ACC112 (cell line): ENCODE results near the gene PPP1CC.
"Not testable (repeated sequence)": the region's sequence is repeated elsewhere in the genome, so short reads cannot be mapped to it uniquely, and the experiment has no call there.

Experiments
- H2AFZ ChIP-seq: fragments of 200-600 bp; sonication (generic); one replicate; pipeline ENCODE4 v1.6.0; 2017; ENCODE audit warnings: antibody characterized with exemption, low read length; ENCODE audit not compliant: unreplicated experiment
- H3K27ac ChIP-seq: fragments of 200-600 bp; sonication (generic); 2 replicates; pipeline ENCODE4 v1.5.1; 2014; ENCODE audit warnings: low read depth, mild to moderate bottlenecking, antibody characterized with exemption, low read length, moderate library complexity
- H3K27me3 ChIP-seq: fragments of 200-600 bp; sonication (generic); 2 replicates; pipeline ENCODE4 v1.6.1; 2014; ENCODE audit warnings: mild to moderate bottlenecking, antibody characterized with exemption, low read length, moderate library complexity, mixed read lengths; ENCODE audit not compliant: insufficient read depth
- H3K36me3 ChIP-seq: fragments of 200-600 bp; sonication (generic); 2 replicates; pipeline ENCODE4 v1.6.1; 2016; ENCODE audit warnings: mild to moderate bottlenecking, antibody characterized with exemption, low read length, moderate library complexity, mixed read lengths; ENCODE audit not compliant: insufficient read depth
- H3K4me1 ChIP-seq: fragments of 200-600 bp; sonication (generic); one replicate; pipeline ENCODE4 v1.6.1; 2016; ENCODE audit warnings: low read length, mixed read lengths; ENCODE audit not compliant: insufficient read depth, unreplicated experiment, control insufficient read depth
- H3K4me3 ChIP-seq: fragments of 200-600 bp; sonication (generic); 2 replicates; pipeline ENCODE4 v1.5.1; 2014; ENCODE audit warnings: mild to moderate bottlenecking, low read depth, low read length
- H3K79me2 ChIP-seq: fragments of 200-600 bp; sonication (generic); one replicate; pipeline ENCODE4 v1.6.0; 2016; ENCODE audit warnings: low read length; ENCODE audit not compliant: control insufficient read depth, unreplicated experiment, insufficient read depth

PPP1CC gene

DNA sequence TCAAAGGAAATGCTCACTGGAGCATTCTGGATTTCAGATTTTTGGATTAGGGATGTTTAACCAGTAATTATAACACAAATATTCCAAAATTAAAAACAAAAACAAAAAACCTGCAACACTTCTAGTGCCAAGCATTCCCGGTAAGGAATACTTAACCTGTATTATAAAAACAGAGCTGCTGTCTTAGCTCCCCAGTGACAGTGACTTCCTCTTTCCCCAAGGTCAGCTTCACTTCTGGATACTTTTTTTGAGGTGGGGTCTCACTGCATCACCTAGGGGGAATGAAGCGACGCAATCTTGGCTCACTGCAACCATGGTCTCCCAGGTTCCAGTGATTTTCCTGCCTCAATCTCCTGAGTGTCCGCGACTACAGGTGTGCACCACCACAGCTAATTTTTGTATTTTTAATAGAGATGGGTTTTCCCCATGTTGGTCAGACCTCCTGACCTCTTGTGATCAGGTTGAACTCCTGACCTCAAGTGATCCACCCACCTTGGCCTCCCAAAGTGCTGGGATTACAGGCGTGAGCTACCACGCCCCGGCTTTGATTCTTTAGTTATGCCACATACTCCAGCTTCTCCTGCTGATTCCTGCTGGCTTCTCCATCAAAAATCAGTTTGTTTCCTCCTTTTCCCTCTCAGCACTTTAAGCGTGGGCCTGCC lies 15.9 kb downstream of the PPP1CC start:
- Histone ChIP-seq H3K4me3 (no peak overlapping the region), H3K4me1 (no peaks in the 10 kb centered on the region), H3K36me3 (peaks cover 37% of the 10 kb centered on the region), H3K27me3 (no peaks in the 10 kb centered on the region), H3K27ac (no peak overlapping the region), H3K79me2 (peaks cover 49% of the 10 kb centered on the region), H2AFZ (no peak overlapping the region)

DNA sequence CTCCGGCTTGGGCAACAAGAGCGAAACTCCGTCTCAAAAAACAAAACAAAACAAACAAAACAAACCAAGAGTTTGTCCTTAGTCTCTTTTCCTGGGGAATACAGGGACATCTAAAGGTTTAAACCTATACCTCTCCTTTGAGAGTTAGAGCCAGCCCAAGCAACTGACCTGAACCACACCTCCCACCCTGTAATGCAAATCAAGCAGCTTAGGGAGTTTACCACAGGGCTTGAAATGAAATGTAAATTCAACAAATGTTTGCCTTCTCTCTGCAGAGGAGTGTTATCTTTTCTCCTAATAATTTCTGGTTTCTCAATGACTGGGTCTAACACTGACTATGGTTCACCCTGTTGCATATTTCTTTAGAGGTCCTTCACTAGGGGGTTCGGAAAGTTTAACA lies 16.7 kb downstream of the PPP1CC start:
- H3K36me3 ChIP-seq, result peaks cover 39% of the 10 kb centered on the region
- peaks cover 42% of the 10 kb centered on the region for H3K79me2 ChIP-seq
- H3K4me1 ChIP-seq, result no peaks in the 10 kb centered on the region
- no peak overlapping the region for H3K27ac ChIP-seq
- H3K4me3 ChIP-seq, result no peak overlapping the region
- H3K27me3 ChIP-seq, result no peaks in the 10 kb centered on the region
- H2AFZ ChIP-seq, result no peak overlapping the region

DNA sequence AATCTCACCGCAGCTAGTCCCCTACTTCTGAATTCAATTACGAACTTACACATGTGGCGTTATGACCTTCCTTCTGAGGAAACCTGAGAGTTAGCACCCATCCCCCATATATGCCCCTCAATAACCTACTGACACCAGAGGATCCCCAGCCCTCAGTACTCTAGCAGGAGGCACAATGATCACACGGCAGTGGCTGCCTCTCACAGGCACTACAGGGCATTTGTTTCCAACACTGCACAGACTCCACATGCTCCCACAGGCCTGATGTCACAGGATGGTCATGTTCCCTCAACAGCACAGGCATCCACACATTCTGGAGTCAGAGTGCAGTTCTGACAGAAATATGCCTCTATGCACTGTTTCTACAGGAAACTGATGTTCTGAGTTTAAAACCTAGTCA lies 17.4 kb downstream of the PPP1CC start:
- Histone ChIP-seq H3K79me2 (peaks cover 35% of the 10 kb centered on the region), H3K4me3 (no peak overlapping the region), H3K27me3 (no peaks in the 10 kb centered on the region), H3K4me1 (no peaks in the 10 kb centered on the region), H3K36me3 (peaks cover 38% of the 10 kb centered on the region), H2AFZ (no peak overlapping the region), H3K27ac (no peak overlapping the region)

DNA sequence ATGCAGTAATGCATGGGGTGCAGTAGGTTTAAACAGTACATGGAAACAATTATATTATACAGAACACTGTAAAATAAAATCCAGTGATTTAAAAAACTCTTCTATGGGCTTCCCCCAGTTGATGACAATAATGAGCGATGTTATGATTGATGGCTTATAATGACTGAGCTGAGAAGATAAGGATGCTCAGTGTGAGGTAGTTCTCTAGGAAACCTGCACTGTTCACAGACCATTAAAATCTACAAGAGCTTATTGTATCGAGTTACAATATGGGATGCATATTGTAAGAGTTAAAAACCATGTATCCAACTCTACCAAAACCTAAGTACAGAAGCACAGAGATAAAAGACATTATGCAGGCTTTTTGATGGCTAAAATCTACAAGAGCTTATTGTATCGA lies 19.8 kb downstream of the PPP1CC start:
- not testable (repeated sequence) for H2AFZ ChIP-seq, H3K4me1 ChIP-seq, H3K27me3 ChIP-seq, H3K4me3 ChIP-seq, H3K27ac ChIP-seq
- Histone ChIP-seq H3K79me2 (peaks cover 21% of the 10 kb centered on the region), H3K36me3 (peaks cover 47% of the 10 kb centered on the region)

GRCh38 chr12:110721570-110721969 lies 21.1 kb downstream of the PPP1CC start:
- Histone ChIP-seq H3K4me3 (no peak overlapping the region), H3K79me2 (peaks cover 12% of the 10 kb centered on the region), H3K27ac (no peak overlapping the region), H3K4me1 (no peaks in the 10 kb centered on the region), H3K36me3 (peaks cover 48% of the 10 kb centered on the region), H3K27me3 (no peaks in the 10 kb centered on the region), H2AFZ (no peak overlapping the region)

- Histone ChIP-seq H3K79me2 (peaks cover 3% of the 10 kb centered on the region), H3K4me1 (no peaks in the 10 kb centered on the region), H3K36me3 (peaks cover 48% of the 10 kb centered on the region), H3K27ac (no peak overlapping the region), H3K27me3 (no peaks in the 10 kb centered on the region), H3K4me3 (no peak overlapping the region), H2AFZ (no peak overlapping the region)
Measured at GRCh38 chr12:110720516-110720915, 22.2 kb downstream of the PPP1CC start.

DNA sequence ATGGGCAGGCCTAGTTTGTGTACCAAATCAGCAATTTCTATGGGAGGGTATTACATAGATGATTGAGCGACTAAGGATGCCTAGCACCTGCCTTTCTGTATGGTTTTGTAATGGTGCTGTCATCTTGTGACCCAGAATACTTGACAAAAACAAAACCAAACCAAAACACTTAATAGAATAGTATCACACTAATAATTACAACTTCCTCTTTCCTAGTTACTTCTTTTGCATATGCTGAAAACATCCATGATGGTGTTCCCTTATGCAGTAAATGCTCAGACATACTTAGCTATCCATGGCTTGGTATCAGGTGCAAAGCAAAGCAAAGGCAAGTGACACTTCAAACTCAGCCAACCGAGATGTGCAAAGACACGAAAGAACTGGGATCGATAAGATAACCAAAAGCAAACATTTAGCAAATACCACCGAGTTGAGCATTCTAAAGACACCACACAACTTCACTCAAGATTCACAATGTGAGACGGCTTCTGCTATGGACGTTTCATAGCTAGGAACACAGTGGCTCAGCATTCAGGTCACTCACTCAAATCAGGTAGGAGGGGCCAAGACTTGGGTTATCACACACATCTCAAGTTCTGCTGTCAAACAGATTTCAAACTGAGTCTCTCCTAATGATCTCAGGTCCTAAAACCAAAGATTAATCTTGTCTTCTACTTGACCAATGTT lies 24.3 kb downstream of the PPP1CC start:
- Histone ChIP-seq H3K27me3 (no peaks in the 10 kb centered on the region), H3K79me2 (no peaks in the 10 kb centered on the region), H3K4me3 (no peak overlapping the region), H3K4me1 (no peaks in the 10 kb centered on the region), H3K36me3 (peaks cover 43% of the 10 kb centered on the region), H3K27ac (no peak overlapping the region), H2AFZ (no peak overlapping the region)

DNA sequence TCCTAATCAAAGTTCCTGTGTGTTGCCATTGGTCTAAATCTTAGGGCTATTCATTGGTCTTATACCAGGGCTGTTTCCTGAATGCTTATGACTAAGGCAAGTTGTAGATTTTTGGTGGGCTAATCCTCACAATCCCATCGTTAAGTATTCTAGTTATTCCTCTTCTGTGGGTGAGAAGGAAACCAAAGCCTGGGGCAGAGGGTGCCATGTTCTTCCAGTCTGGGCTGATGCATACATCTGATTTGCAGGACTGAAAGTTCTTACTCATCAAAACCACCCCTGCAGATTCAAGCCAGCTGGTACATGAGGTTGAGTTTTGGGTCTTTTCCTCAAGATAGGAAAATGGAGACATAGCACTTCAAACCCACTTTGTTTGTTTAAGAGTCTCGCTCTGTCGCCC lies 25.7 kb downstream of the PPP1CC start:
- H3K4me1 ChIP-seq, result no peaks in the 10 kb centered on the region
- no peaks in the 10 kb centered on the region for H3K27me3 ChIP-seq
- no peak overlapping the region for H2AFZ ChIP-seq
- no peaks in the 10 kb centered on the region for H3K79me2 ChIP-seq
- H3K27ac ChIP-seq, result no peak overlapping the region
- no peak overlapping the region for H3K4me3 ChIP-seq
- peaks cover 35% of the 10 kb centered on the region for H3K36me3 ChIP-seq

DNA sequence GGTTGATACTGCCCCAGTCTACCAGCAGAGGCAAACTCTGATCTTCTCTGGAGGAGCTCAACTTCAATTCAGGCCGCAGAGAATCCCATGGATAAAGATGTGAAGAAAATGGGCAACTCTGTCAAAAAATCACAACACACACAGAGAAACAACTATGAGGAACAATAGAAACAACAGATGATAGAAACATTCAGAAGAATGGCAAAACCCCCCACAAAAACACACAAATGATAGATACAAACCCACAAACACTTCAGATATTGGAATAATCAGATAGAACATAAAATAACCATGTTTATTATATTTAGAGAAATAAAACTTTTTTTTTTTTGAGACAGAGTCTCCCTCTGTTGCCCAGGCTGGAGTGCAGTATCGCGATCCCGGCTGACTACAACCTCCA lies 33.8 kb downstream of the PPP1CC start:
- H3K4me3 ChIP-seq, result no peak overlapping the region
- H3K36me3 ChIP-seq, result no peaks in the 10 kb centered on the region
- no peaks in the 10 kb centered on the region for H3K4me1 ChIP-seq
- H2AFZ ChIP-seq, result no peak overlapping the region
- H3K27me3 ChIP-seq, result no peaks in the 10 kb centered on the region
- H3K27ac ChIP-seq, result no peak overlapping the region
- no peaks in the 10 kb centered on the region for H3K79me2 ChIP-seq

DNA sequence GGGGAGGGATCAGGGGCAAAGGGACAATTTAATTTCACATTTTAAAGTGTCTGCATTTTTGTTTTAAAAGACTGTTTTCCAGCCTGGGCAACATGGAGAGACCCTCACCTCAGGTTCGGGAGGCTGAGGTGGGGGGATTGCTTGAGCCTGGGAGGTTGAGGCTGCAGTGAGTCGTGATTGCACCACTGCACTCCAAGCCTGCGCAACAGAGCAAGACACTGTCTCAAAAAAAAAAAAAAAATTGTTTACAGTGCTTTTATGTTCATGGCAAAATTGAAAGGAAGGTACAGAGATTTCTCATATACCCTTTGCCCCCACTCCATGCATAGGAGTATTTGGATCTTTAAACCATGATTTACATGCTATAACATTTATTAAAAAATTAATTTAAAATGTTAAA lies 37.4 kb downstream of the PPP1CC start:
- Histone ChIP-seq H3K4me1 (no peaks in the 10 kb centered on the region), H3K27ac (no peak overlapping the region), H3K79me2 (no peaks in the 10 kb centered on the region), H3K27me3 (no peaks in the 10 kb centered on the region), H3K36me3 (no peaks in the 10 kb centered on the region), H2AFZ (no peak overlapping the region), H3K4me3 (no peak overlapping the region)

- Histone ChIP-seq H3K27ac (no peak overlapping the region), H3K27me3 (no peaks in the 10 kb centered on the region), H3K36me3 (no peaks in the 10 kb centered on the region), H2AFZ (no peak overlapping the region), H3K4me1 (no peaks in the 10 kb centered on the region), H3K4me3 (no peak overlapping the region), H3K79me2 (no peaks in the 10 kb centered on the region)
Measured at GRCh38 chr12:110704750-110705149, 37.9 kb downstream of the PPP1CC start.
